ENCODE measurements around the gene C10orf90.
A peak's percentile ranks its signal among the peaks of the same experiment; 100 is the strongest.
"Not testable (repeated sequence)": the region's sequence is repeated elsewhere in the genome, so short reads cannot be mapped to it uniquely, and the experiment has no call there.

The C10orf90 gene

DNA sequence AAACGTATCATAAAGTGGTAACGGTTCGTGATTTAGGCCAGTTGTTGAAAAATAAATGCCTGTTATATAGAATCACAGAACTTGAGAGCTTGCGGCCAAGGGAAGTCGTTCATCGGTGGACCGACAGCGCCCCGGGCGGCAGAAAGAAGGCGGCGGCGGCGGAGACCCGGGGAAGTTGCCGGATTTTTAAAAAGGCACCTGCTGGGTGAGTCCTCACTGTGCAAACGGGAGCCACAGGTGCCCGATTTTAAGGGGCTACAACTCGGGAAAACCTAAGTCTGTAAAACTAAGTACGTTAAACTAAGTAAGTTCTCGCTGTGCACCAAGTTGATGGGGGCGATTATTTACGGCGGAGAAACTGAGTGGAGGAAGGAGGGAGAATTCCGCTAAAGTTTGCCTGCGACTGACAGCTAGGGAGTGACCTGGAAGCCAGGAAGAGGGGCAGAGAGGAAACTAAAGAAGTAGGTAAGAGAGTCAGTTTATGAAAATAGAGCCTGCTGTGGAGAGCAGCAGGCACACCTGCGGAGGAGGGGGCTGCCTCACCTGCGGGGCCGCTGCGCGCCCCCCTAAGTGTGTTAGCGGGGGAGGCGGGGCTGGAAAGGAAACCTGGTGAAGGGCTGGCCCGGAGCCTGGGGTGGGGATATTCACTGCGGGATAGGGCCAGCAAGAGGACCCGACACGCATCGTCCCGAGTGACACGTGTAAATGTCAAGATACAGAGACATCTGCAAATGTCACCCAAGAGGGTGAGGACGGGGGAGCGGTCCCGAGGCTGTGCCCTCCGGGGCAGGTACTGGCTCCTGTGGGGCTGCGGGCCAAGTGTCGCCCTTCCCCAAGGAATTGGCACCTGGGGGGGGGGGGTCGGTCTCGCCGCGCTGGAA, 283.2 kb downstream of the C10orf90 start:
- no peak overlapping the region for H3K4me3 ChIP-seq (replicated peaks; ENCODE audit: low read depth, low read length)
- peak; percentile 11 for DNase-seq (ENCODE audit: extremely low read depth, insufficient read length)
- no peak for TF ChIP-seq CTCF (IDR thresholded peaks at IDR 0.05; ENCODE audit: insufficient read depth, low read length, poor library complexity, severe bottlenecking)

DNA sequence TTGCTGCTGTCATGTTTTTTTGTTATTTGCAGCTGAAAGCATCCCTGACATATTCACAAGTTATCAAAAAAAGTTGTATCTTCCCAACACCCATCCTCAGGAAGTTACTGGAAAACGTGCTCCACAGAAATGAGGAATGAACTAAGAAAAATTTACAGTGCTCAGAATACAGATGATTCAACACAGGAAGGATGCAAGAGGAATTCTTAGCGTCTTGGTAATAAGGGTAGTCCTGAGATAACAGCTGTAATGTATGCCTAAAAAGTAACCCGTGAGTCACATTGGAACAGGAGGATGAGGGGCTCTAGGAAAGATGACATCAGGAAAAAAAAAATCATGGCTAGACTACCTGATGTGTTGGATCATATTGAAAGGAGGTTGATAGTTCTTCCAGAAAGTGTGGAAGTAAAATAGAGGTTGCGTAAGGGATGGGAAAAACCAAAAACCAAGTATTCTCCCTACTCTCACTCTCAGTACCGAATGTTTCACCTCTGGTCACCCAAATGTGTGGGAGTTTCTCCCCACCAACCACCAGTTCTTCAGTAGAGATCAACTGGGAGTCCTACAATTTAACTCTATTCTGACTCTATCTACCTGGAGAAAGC, 286.1 kb downstream of the C10orf90 start:
- Histone ChIP-seq H3K27me3 (replicated peaks; ENCODE audit: control insufficient read depth, insufficient read depth, low read length) (no peaks in the 10 kb centered on the region), H3K36me3 (ENCODE audit: control insufficient read depth, insufficient read depth, low read length) (no peaks in the 10 kb centered on the region), H3K4me3 (replicated peaks; ENCODE audit: low read depth, low read length) (no peak overlapping the region)
- no peak for DNase-seq (ENCODE audit: extremely low read depth, insufficient read length)
- TF ChIP-seq CTCF (IDR thresholded peaks at IDR 0.05; ENCODE audit: insufficient read depth, low read length, poor library complexity, severe bottlenecking), result no peak

More for the DNA sequence above, 283.2 kb downstream of the C10orf90 start:
- no peaks in the 10 kb centered on the region for H3K36me3 ChIP-seq (ENCODE audit: control insufficient read depth, insufficient read depth, low read length)
- H3K27me3 ChIP-seq (replicated peaks; ENCODE audit: control insufficient read depth, insufficient read depth, low read length), result no peaks in the 10 kb centered on the region

DNA sequence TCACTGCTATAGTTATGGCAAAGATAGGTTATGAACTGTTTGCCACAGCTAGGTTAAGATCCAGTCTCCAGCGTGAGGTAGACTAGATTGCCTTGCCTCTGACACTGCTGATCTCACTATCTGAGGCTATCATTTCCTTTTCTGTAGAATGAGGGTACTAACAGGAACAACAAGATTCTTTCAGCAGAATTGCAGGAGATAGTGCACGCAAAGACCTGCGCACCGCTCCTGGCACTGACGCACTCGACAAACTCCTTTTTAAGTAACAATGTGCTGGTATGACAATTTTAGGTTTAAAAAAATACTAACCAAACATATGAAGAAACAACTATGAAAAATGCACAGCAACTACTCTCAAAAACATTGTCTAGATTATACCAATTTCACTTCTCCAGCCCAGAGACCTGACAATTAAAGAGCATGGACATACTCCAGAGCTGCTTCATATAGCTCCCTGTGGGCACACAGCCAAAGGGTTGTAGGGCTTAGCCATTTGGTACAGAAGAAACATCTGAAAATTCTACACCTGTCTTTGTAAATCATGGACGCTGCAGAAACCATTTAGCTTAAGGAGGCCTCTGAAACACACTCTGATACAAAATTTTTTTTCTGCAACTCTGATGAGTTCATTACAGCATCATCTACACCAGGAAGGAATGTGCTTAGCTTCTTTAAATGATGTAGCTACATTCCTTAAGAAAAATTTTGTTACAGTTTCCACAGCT, 290.0 kb downstream of the C10orf90 start:
- no peaks in the 10 kb centered on the region for H3K36me3 ChIP-seq (ENCODE audit: control insufficient read depth, insufficient read depth, low read length)
- TF ChIP-seq CTCF (IDR thresholded peaks at IDR 0.05; ENCODE audit: insufficient read depth, low read length, poor library complexity, severe bottlenecking), result no peak
- no peak overlapping the region for H3K4me3 ChIP-seq (replicated peaks; ENCODE audit: low read depth, low read length)
- H3K27me3 ChIP-seq (replicated peaks; ENCODE audit: control insufficient read depth, insufficient read depth, low read length), result no peaks in the 10 kb centered on the region
- DNase-seq (ENCODE audit: extremely low read depth, insufficient read length), result no peak

- H3K4me3 ChIP-seq (replicated peaks; ENCODE audit: low read depth, low read length); H3K27me3 ChIP-seq (replicated peaks; ENCODE audit: control insufficient read depth, insufficient read depth, low read length); H3K36me3 ChIP-seq (ENCODE audit: control insufficient read depth, insufficient read depth, low read length); DNase-seq (ENCODE audit: extremely low read depth, insufficient read length): not testable (repeated sequence)
These were observed 291.3 kb downstream of the C10orf90 start for GRCh38 chr10:126379166-126379565.

DNA sequence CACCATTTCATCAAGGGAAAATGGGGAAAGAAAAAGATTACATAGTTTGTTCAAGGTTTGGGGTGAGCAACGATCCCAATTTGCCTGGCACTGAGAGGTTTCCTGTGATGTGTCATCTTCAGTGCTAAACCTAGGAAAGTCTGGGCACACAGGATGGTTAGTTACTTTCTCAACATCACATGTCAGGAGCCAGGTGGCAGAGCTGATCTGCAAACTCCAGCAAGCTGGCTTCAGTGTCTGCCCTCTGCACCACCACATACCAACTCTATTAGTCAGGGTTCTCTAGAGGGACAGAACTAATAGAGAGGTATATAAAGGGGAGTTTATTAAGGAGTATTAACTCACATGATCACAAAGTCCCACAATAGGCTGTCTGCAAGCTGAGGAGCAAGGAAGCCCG, 293.5 kb downstream of the C10orf90 start:
- Histone ChIP-seq H3K4me3 (replicated peaks; ENCODE audit: low read depth, low read length) (no peak overlapping the region), H3K36me3 (ENCODE audit: control insufficient read depth, insufficient read depth, low read length) (no peaks in the 10 kb centered on the region), H3K27me3 (replicated peaks; ENCODE audit: control insufficient read depth, insufficient read depth, low read length) (no peaks in the 10 kb centered on the region)
- DNase-seq (ENCODE audit: extremely low read depth, insufficient read length), result no peak
- no peak for TF ChIP-seq CTCF (IDR thresholded peaks at IDR 0.05; ENCODE audit: insufficient read depth, low read length, poor library complexity, severe bottlenecking)

Measured in GM06990 (cell line).